Cerebellar nuclear complex (tissue), 1 donor: ENCODE data around the gene RNF208.

ENCODE experiments used
- DNase-seq, 2 experiments: peaks; one replicate each; lab custom pipeline; 2025; lab: John Stamatoyannopoulos, UW

Gene RNF208

DNA sequence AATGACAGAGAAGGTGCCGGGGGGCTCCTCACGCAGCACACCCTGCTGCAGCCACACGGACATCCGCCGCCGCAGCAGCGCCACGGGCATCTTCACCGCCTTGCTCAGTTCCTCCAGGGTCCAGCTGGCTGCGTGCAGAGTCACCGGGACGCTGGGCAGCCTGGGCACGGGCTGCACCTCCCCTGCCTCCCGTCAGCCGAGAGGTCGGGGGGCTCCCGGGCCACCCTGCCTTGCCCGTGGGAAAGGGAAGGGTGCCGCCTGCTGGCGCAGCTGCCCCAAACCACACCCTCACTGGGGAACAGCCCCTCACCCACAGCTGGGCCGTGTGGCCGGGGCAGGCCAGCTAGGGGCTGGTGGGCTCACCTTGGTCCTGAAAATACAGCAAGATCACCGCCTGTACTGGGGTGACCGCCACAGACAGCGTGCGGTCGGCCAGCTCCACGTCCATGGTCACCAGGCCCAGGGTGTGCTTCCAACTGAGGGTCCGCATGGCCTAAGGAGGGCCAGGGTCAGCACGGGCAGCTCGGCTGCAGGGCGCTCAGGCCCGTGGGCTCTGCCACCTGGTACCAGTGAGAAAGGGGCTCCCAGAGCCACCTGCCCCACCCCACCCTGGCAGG lies 46.6 kb downstream of the RNF208 start:
- no peak for DNase-seq

DNA sequence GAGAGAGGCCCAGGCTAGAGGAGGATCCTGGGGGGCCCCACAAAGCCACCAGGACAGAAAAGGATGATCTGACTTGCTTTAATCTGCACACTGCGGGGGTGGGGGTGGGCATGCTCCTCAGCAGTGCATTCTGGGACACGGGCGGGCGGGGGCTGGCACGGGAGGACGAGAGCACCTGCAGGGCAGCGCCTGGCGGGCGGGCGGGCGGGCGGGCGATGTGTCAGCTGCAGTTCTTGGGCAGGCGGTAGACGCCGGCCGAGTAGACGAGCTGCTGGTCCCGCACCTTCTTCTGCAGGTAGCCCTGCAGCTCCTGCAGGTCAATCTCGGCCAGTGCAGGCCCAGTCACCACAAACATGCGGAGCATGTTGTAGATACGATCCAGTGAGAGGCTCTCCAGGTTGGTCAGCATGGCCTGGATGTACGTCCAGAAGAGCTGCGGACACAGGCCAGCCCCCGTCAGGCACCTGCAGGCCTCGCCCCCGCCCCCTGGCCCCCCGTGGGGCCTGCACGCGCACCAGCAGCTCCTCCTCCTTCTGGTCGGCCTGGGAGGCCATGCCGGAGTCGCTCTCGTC lies 47.2 kb downstream of the RNF208 start:
- DNase-seq, result no peak

GRCh38 chr9:137173796-137174664 lies 48.0 kb downstream of the RNF208 start:
- DNase-seq, result no peak

DNA sequence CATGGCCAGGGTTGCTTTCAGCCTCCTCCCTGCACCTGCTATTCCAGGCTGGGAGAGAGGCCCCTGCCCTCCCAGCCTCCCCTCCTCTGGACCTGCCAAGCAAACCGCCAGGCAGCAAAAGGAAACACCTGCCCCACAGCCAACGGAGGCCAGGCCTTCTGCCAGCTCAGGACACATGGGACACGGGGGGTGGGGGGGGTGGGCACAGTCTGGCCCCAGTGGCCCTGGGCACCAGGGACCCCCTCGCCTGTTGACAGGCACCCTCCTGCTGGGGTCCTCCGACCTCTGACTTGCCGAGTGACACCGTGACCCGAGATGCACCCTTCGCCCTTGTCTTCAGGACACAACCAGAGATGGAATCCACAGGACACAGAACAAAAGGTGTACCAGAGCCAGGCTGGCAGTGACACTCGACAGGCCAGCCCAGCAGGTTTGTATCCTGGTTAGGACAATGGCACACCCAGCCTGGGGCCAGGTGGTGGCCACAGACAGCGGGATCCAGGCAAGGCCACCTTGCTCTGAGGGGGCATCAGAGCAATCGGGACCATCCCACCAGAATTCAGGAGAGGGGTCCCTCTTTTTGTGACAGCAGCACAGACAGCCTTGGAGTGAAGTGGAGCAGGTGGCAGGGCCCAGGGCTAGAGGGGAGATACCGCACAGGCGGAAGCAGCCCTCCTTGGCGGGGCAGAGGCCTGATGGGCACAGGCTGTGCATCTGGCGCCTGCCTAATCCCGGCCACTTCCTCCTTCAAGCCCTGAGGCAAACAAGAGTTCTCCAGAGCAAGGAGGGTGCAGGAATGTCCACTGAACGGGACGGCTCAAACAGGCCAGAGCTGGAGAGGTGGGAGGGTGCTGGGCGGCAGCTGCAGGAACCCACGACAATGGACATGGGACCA lies 48.9 kb downstream of the RNF208 start:
- DNase-seq, result no peak

DNA sequence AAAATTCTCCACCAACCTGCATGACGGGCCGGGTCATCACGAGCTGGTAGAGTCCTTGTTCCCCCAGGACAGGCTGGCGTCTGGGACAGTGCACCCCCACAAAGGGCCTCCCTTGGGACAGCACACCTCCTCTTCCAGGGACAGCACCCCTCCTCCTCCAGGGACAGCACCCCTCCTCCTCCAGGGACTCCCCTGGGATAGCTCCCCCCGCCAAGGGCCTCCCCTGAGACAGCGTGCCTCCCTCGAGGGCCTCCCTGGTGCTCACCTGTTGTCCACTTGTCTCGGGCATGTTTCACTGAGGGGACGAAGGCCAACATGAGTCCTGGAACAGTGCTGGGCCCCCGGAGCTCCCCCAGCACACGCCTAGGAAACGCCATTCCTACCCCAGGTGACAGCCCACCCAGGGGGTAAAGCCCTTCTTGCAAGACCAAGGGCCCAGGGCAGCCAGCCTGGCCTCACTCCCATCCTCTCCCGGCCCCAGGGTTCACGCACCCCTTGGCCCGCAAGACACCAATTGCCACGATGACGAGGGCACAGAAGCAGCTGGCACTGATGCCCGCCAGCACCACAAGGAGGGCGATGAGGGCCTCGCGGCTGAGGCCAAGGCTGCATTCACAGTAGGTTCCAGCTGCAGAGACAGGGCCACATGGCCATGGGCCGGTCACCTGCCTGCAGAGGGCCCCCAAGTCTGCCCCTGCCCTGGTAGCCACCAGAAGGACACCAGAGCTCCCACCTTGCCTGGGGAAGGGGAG lies 50.7 kb downstream of the RNF208 start:
- no peak for DNase-seq

- no peak for DNase-seq
These were observed 51.4 kb downstream of the RNF208 start for GRCh38 chr9:137170486-137171148.
